ENCODE measurements around the gene MFAP2. TPM values are rescaled to one million over a fixed set of nuclear protein-coding genes. Genes with fewer than 3 reads are reported as not detected.

The MFAP2 gene
- total RNA-seq, 4 donors from 2014 or later, result 3.9 to 16.0 (median 5.4) TPM

DNA sequence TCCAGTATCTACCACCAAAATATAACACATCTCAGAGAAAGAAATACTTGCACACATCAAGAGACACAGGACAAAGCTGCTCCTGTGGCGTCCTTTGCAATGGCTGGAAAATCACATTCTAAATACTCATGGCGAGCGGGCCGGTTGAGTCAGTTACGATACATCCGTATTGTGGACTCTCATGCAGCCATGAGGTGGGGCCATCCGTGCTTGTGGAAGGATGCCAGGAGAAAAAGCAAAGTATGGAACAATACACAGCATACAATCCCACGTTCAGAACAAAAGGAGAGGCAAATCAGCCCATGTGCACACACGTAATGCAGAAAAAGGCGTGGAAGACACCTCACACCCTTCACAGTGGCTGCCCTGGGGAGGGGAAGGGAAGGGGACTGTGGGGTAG, 18.2 kb upstream of the MFAP2 start:
- DNase-seq (ENCODE audit: low spot score in 2 of 2), result no peak
- H3K4me3 ChIP-seq (ENCODE audit: low read depth, poor library complexity, severe bottlenecking), result no peak overlapping the region
- intact Hi-C loops (cut with DNase I; ENCODE audit: low total_unique reads), result no loop called here
- TF ChIP-seq, protein P1, sequence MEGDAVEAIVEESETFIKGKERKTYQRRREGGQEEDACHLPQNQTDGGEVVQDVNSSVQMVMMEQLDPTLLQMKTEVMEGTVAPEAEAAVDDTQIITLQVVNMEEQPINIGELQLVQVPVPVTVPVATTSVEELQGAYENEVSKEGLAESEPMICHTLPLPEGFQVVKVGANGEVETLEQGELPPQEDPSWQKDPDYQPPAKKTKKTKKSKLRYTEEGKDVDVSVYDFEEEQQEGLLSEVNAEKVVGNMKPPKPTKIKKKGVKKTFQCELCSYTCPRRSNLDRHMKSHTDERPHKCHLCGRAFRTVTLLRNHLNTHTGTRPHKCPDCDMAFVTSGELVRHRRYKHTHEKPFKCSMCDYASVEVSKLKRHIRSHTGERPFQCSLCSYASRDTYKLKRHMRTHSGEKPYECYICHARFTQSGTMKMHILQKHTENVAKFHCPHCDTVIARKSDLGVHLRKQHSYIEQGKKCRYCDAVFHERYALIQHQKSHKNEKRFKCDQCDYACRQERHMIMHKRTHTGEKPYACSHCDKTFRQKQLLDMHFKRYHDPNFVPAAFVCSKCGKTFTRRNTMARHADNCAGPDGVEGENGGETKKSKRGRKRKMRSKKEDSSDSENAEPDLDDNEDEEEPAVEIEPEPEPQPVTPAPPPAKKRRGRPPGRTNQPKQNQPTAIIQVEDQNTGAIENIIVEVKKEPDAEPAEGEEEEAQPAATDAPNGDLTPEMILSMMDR (IDR thresholded peaks at IDR 0.05), result no peak
- no peak for TF ChIP-seq POLR2A (IDR thresholded peaks at IDR 0.05)
- WGBS, 2 donors, result 72 to 74% methylated on average over 10 of the region's 10 CpGs

GRCh38 chr1:16996845-16997244, 16.4 kb upstream of the MFAP2 start:
- intact Hi-C loops (cut with DNase I; ENCODE audit: low total_unique reads), result no loop called here
- no peak overlapping the region for H3K4me3 ChIP-seq (ENCODE audit: low read depth, poor library complexity, severe bottlenecking)
- DNase-seq (ENCODE audit: low spot score in 2 of 2), result no peak
- WGBS, 2 donors, result 96 to 97% methylated on average over 10 to 13 of the region's 14 CpGs
- TF ChIP-seq, protein P1 (IDR thresholded peaks at IDR 0.05), result no peak
- no peak for TF ChIP-seq POLR2A (IDR thresholded peaks at IDR 0.05)

GRCh38 chr1:16993521-16994038, 13.2 kb upstream of the MFAP2 start:
- TF ChIP-seq, protein P1 (IDR thresholded peaks at IDR 0.05), result no peak
- TF ChIP-seq POLR2A (IDR thresholded peaks at IDR 0.05), result no peak
- WGBS, 2 donors, result 89 to 96% methylated on average over 10 to 15 of the region's 15 CpGs
- H3K4me3 ChIP-seq (ENCODE audit: low read depth, poor library complexity, severe bottlenecking), result no peak overlapping the region
- DNase-seq (ENCODE audit: low spot score in 2 of 2), result no peak
- intact Hi-C loops (cut with DNase I; ENCODE audit: low total_unique reads), result no loop called here

DNA sequence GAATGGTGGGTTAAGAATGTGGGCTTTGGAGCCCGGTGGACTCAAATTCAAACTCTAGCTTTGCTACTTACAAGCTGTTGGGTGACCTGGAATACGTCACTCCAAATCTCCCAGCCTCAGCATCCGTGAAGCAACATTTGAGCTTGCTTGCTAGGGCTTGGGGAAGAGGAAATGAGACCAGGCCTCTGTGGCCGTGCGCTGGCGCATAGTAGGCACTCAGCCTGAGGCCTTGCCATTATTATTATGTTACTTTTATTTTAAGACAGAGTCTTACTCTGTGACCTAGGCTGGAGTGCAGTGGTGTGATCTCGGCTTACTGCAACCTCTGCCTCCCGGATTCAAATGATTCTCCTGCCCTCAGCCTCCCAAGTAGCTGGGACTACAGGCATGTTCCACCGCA, 12.3 kb upstream of the MFAP2 start:
- TF ChIP-seq, protein P1 (IDR thresholded peaks at IDR 0.05), result no peak
- TF ChIP-seq POLR2A (IDR thresholded peaks at IDR 0.05), result no peak
- H3K4me3 ChIP-seq (ENCODE audit: low read depth, poor library complexity, severe bottlenecking), result no peak overlapping the region
- no peak for DNase-seq (ENCODE audit: low spot score in 2 of 2)
- WGBS, 2 donors, result 91 to 95% methylated on average over 9 of the region's 9 CpGs
- intact Hi-C loops (cut with DNase I; ENCODE audit: low total_unique reads), result no loop called here

DNA sequence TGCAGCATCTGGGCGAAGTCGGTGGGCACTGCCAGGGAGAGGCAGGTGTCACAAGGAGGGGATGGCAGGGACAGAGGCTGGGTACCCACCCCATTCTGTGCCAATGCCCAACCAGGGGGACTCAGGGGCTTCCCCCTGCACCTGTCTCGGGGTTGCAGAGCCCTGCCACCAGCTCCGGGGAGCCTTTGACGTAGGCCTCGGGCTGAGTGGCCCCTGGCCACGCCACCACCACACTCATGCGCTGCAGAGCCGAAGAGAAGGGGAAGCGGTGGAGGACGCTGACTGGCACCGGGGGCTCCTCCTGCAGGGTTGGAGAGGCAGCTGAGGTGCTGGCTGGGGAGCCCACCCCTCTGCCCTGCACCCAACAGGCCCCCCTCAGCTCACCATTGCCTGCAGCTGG, 11.7 kb upstream of the MFAP2 start:
- WGBS, 2 donors, result 88 to 96% methylated on average over 11 to 12 of the region's 12 CpGs
- intact Hi-C loops (cut with DNase I; ENCODE audit: low total_unique reads), result no loop called here
- H3K4me3 ChIP-seq (ENCODE audit: low read depth, poor library complexity, severe bottlenecking), result no peak overlapping the region
- DNase-seq (ENCODE audit: low spot score in 2 of 2), result no peak
- no peak for TF ChIP-seq POLR2A (IDR thresholded peaks at IDR 0.05)
- TF ChIP-seq, protein P1 (IDR thresholded peaks at IDR 0.05), result no peak

- no peak overlapping the region for H3K4me3 ChIP-seq (ENCODE audit: low read depth, poor library complexity, severe bottlenecking)
- intact Hi-C loops (cut with DNase I; ENCODE audit: low total_unique reads), result no loop called here
These were observed 11.2 kb upstream of the MFAP2 start for GRCh38 chr1:16991571-16991970.

More at GRCh38 chr1:16991571-16991970, 11.2 kb upstream of the MFAP2 start:
- DNase-seq (ENCODE audit: low spot score in 2 of 2), result no peak
- 97 to 98% methylated on average over 11 to 12 of the region's 12 CpGs for WGBS, 2 donors
- TF ChIP-seq POLR2A (IDR thresholded peaks at IDR 0.05), result no peak
- TF ChIP-seq, protein P1 (IDR thresholded peaks at IDR 0.05), result no peak
